Muscle of leg (tissue), 11 donors: ENCODE measurements around the gene PCF11. TPM values are rescaled to one million over a fixed set of nuclear protein-coding genes. Genes with fewer than 3 reads are reported as not detected.
"Not testable (repeated sequence)": the region's sequence is repeated elsewhere in the genome, so short reads cannot be mapped to it uniquely, and the experiment has no call there.

Source experiments
- DNase-seq: peaks from one replicate; pipeline ENCODE4 v3.0.0; 2013
- H3K27ac ChIP-seq: one replicate; pipeline ENCODE4 v1.5.1; 2013; ENCODE audit warnings: mild to moderate bottlenecking, low read length, control low read depth
- H3K27me3 ChIP-seq: one replicate; pipeline ENCODE4 v1.6.1; 2013; ENCODE audit warnings: low read length; ENCODE audit not compliant: control insufficient read depth, insufficient read depth
- H3K36me3 ChIP-seq: one replicate; pipeline ENCODE4 v1.6.1; 2013; ENCODE audit warnings: low read length; ENCODE audit not compliant: control insufficient read depth, insufficient read depth
- H3K4me1 ChIP-seq: one replicate; pipeline ENCODE4 v1.6.1; 2013; ENCODE audit warnings: low read length; ENCODE audit not compliant: control insufficient read depth, insufficient read depth
- H3K4me3 ChIP-seq: one replicate; pipeline ENCODE4 v1.5.1; 2013; ENCODE audit warnings: low read length, control low read depth
- H3K9me3 ChIP-seq: replicated peaks from 2 replicates; pipeline ENCODE4 v1.6.1; 2013; ENCODE audit warnings: low read depth, low read length; ENCODE audit not compliant: control insufficient read depth
- WGBS: methylation state at CpG from one replicate; pipeline ENCODE4 v1.1.5; 2013; ENCODE audit warnings: missing lambda C conversion rate; ENCODE audit not compliant: insufficient coverage; 5-methylcytosine and 5-hydroxymethylcytosine counted together
- polyA plus RNA-seq, 8 donors: library from polyadenylated mRNA; unstranded; fragments of 120-200 nt; gene quantifications; one replicate each; pipeline versions ENCODE4 v1.2.1 to v1.2.3, GENCODE V29; 2013; ENCODE audit warnings: inconsistent platforms in 1 of 8, low replicate concordance in 1 of 8; ENCODE audit not compliant: insufficient read length in 8 of 8, insufficient read depth in 1 of 8
- total RNA-seq: library from RNA; stranded (reverse); fragments of 120-200 nt; gene quantifications from one replicate; pipeline ENCODE4 v1.2.4, GENCODE V29; 2013

Gene PCF11
- total and polyA plus RNA-seq, 9 donors, result 35.2 to 46.1 (median 41.0) TPM

- H3K9me3 ChIP-seq, result no peaks in the 10 kb centered on the region
- no peaks in the 10 kb centered on the region for H3K36me3 ChIP-seq
- no peak overlapping the region for H3K27ac ChIP-seq
- H3K4me3 ChIP-seq, result no peak overlapping the region
- no peaks in the 10 kb centered on the region for H3K4me1 ChIP-seq
- H3K27me3 ChIP-seq, result no peaks in the 10 kb centered on the region
- DNase-seq, result no peak
Observed at GRCh38 chr11:83120327-83120726, 36.6 kb upstream of the PCF11 start.

DNA sequence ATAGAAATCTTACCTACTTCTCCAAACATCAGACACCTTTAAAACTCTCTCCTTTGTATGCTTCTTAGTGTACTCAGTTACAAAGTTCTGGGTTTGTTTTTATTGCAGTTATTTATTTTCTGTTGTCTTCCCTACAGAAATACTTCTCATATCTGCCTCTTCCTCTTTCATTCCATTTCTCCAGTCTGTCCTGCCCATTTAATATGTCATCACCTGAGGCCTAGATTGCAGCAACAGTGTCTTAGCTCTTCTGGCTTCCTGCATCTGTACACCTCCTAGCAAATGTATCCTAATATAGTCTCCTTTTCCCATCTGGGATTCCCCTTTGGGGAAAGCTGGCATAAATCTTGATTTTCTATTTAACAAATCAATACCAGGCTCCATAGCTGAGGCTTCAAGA is 34.9 kb upstream of the PCF11 start:
- H3K9me3 ChIP-seq, result no peaks in the 10 kb centered on the region
- H3K4me3 ChIP-seq, result no peak overlapping the region
- no peaks in the 10 kb centered on the region for H3K36me3 ChIP-seq
- DNase-seq, result no peak
- H3K4me1 ChIP-seq, result no peaks in the 10 kb centered on the region
- H3K27me3 ChIP-seq, result no peaks in the 10 kb centered on the region
- no peak overlapping the region for H3K27ac ChIP-seq

GRCh38 chr11:83122766-83123165 is 34.2 kb upstream of the PCF11 start:
- no peaks in the 10 kb centered on the region for H3K9me3 ChIP-seq
- no peak for DNase-seq
- H3K27ac ChIP-seq, result no peak overlapping the region
- H3K27me3 ChIP-seq, result no peaks in the 10 kb centered on the region
- H3K36me3 ChIP-seq, result no peaks in the 10 kb centered on the region
- WGBS, result no CpG with 5 or more reads among the region's 2 CpGs
- H3K4me1 ChIP-seq, result no peaks in the 10 kb centered on the region
- H3K4me3 ChIP-seq, result no peak overlapping the region

- Histone ChIP-seq H3K36me3 (no peaks in the 10 kb centered on the region), H3K9me3 (no peaks in the 10 kb centered on the region), H3K27ac (no peak overlapping the region), H3K4me1 (no peaks in the 10 kb centered on the region), H3K4me3 (no peak overlapping the region), H3K27me3 (no peaks in the 10 kb centered on the region)
- no CpG with 5 or more reads among the region's 4 CpGs for WGBS
- no peak for DNase-seq
Observed at GRCh38 chr11:83124636-83125424, 32.1 kb upstream of the PCF11 start.

- Histone ChIP-seq H3K27me3 (no peaks in the 10 kb centered on the region), H3K27ac (no peak overlapping the region), H3K4me1 (no peaks in the 10 kb centered on the region), H3K9me3 (no peaks in the 10 kb centered on the region), H3K4me3 (no peak overlapping the region), H3K36me3 (no peaks in the 10 kb centered on the region)
- no CpG with 5 or more reads among the region's 5 CpGs for WGBS
- DNase-seq, result no peak
Observed at GRCh38 chr11:83125577-83125976, 31.4 kb upstream of the PCF11 start.

DNA sequence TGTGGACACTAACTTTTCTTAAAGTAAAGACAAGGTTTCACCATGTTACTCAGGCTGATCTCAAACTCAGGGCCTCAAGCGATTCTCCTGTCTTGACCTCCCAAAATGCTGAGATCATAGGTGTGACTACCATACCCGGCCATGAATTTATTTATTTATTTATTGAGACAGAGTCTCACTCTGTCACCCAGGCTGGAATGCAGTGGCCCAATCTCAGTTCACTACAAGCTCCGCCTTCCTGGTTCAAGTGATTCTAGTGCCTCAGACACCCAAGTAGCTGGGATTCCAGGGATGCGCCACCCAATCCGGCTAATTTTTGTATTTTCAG is 29.7 kb upstream of the PCF11 start:
- no peak for DNase-seq
- Histone ChIP-seq H3K27ac (no peak overlapping the region), H3K36me3 (no peaks in the 10 kb centered on the region), H3K27me3 (no peaks in the 10 kb centered on the region), H3K9me3 (no peaks in the 10 kb centered on the region), H3K4me3 (no peak overlapping the region), H3K4me1 (no peaks in the 10 kb centered on the region)
- 100% methylated on average over 1 of the region's 5 CpGs for WGBS

GRCh38 chr11:83132191-83132590 is 24.7 kb upstream of the PCF11 start:
- no peak for DNase-seq
- H3K36me3 ChIP-seq, result no peaks in the 10 kb centered on the region
- no peak overlapping the region for H3K27ac ChIP-seq
- H3K4me1 ChIP-seq, result no peaks in the 10 kb centered on the region
- H3K4me3 ChIP-seq, result no peak overlapping the region
- H3K27me3 ChIP-seq, result no peaks in the 10 kb centered on the region
- no CpG with 5 or more reads among the region's 4 CpGs for WGBS
- no peaks in the 10 kb centered on the region for H3K9me3 ChIP-seq

GRCh38 chr11:83133266-83133665 is 23.7 kb upstream of the PCF11 start:
- DNase-seq, H3K4me3 ChIP-seq, H3K27ac ChIP-seq, H3K4me1 ChIP-seq, H3K9me3 ChIP-seq, H3K36me3 ChIP-seq, H3K27me3 ChIP-seq: not testable (repeated sequence)
- no CpG with 5 or more reads among the region's 29 CpGs for WGBS

- no peak overlapping the region for H3K27ac ChIP-seq
- no peak overlapping the region for H3K4me3 ChIP-seq
- 57% methylated on average over 1 of the region's 6 CpGs for WGBS
- no peaks in the 10 kb centered on the region for H3K9me3 ChIP-seq
- H3K27me3 ChIP-seq, result no peaks in the 10 kb centered on the region
- H3K36me3 ChIP-seq, result no peaks in the 10 kb centered on the region
- no peaks in the 10 kb centered on the region for H3K4me1 ChIP-seq
- no peak for DNase-seq
Observed at GRCh38 chr11:83139310-83139709, 17.6 kb upstream of the PCF11 start.

DNA sequence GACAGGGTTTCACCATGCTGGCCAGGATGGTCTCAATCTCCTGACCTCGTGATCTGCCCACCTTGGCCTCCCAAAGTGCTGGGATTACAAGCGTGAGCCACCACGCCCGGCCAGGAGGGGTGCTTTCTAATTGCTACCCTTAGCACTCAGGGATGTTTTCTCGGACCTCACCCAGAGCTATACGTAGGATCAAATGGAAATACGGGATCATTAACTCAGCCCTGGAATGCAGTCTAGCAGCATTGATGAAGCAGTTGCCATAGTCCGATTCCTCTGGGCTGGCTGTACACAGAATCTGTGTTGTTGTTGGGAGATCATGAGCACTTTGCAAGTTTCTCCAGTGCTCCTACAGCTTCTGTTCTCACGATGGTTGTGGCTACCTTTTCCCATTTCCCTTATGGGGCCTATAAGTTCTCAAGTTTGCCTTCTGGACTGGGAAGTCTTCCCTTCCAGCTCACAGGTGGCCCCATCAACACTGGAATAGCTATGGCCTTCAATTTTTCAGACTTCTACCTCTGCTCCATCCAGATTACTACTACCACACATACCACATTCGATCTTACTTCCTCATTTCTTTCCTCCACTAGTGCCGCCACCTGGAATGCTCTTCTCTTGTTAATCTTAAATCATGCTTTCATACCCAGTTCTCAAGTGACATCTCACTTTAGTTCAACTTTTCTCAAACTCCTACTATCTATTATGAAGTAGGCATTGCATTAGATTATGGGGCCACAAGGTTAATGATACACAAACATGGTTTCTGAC is 16.1 kb upstream of the PCF11 start:
- Histone ChIP-seq H3K36me3 (no peaks in the 10 kb centered on the region), H3K4me3 (no peak overlapping the region), H3K27ac (no peak overlapping the region), H3K27me3 (no peaks in the 10 kb centered on the region), H3K9me3 (no peaks in the 10 kb centered on the region), H3K4me1 (no peaks in the 10 kb centered on the region)
- 80% methylated on average over 11 of the region's 11 CpGs for WGBS
- DNase-seq, result no peak
